ENCODE data around the gene ADH4.

The ADH4 gene

GRCh38 chr4:99078931-99079624 is 65.0 kb downstream of the ADH4 start:
- DNase-seq: no peak

GRCh38 chr4:99078336-99078735 is 65.8 kb downstream of the ADH4 start:
- DNase-seq: no peak

- no peak for DNase-seq
Measured at GRCh38 chr4:99077177-99077576, 66.9 kb downstream of the ADH4 start.

- DNase-seq: no peak
Measured at GRCh38 chr4:99076292-99076976, 67.7 kb downstream of the ADH4 start.

- no peak for DNase-seq
Measured at GRCh38 chr4:99074816-99075215, 69.3 kb downstream of the ADH4 start.

Measured in activated CD4-positive, alpha-beta T cell treated with anti-CD3 and anti-CD28 coated beads, Interleukin-2, amount 50 U/mL, for 4 hours (primary cell).